HCT116 (cell line): ENCODE data around the gene HEATR3. TPM values are rescaled to one million over a fixed set of nuclear protein-coding genes. Genes with fewer than 3 reads are reported as not detected.

ENCODE experiments used
- ATAC-seq: fragments of 200-7000 bp; cut with Tn5 transposase; 2 replicates; pipeline ENCODE4 v1.9.1; 2020; ENCODE audit warnings: mild to moderate bottlenecking, moderate library complexity
- BruUV-seq: library from RNA; stranded (reverse); fragments of 400-500 nt; replicated peaks from 2 replicates; lab custom pipeline; 2021; lab: Mats Ljungman, UMichigan
- CTCF ChIA-PET: fragments of 300-600 bp; sonication (Branson Sonifier 250); formaldehyde crosslinking; loops from one replicate; lab custom pipeline; 2021; ENCODE audit warnings: antibody characterized with exemption; lab: Charles Lee
- POLR2A ChIA-PET: fragments of 300-600, 350-600 bp; sonication (Branson Sonifier 250); formaldehyde crosslinking; loops from one replicate; lab custom pipeline; 2021; ENCODE audit warnings: antibody characterized with exemption; lab: Charles Lee
- RAD21 ChIA-PET, 2 experiments: fragments of 300-600 bp; sonication (Branson Sonifier 250); formaldehyde crosslinking; loops; one replicate each; lab custom pipeline; 2023; ENCODE audit warnings: low total read pairs in 2 of 2; ENCODE audit not compliant: uncharacterized antibody in 2 of 2, unreplicated experiment in 2 of 2, low non-redundant PET in 1 of 2; lab: Charles Lee
- DNase-seq: peaks from one replicate; pipeline ENCODE4 v3.0.0-alpha.2; 2010; ENCODE audit warnings: low read depth, low spot score
- H2AFZ ChIP-seq: fragments of 200-600 bp; shearing (Covaris generic), sonication (generic); 2 replicates; pipeline ENCODE4 v1.6.1; 2017; ENCODE audit warnings: low read depth, mixed run types, mixed read lengths, antibody characterized with exemption, low read length; ENCODE audit not compliant: poor library complexity, severe bottlenecking
- H3K27ac ChIP-seq: 2 replicates; pipeline ENCODE4 v1.5.1; 2012; ENCODE audit warnings: low read depth, low read length
- H3K27me3 ChIP-seq: fragments of 200-600 bp; sonication (generic); 2 replicates; pipeline ENCODE4 v1.6.1; 2016; ENCODE audit warnings: mixed run types, low read length, mixed read lengths; ENCODE audit not compliant: insufficient read depth
- H3K36me3 ChIP-seq, 2 experiments: fragments of 200-500 bp in 1 of 2; fragments of 200-600 bp in 1 of 2; sonication (Bioruptor generic) in 1 of 2; sonication (generic) in 1 of 2; 2 replicates each; pipeline versions ENCODE4 v1.5.1 to v1.6.1; 2014 to 2016; ENCODE audit warnings: low read length in 2 of 2, inconsistent platforms in 1 of 2, mixed read lengths in 1 of 2, mixed run types in 1 of 2; ENCODE audit not compliant: insufficient read depth in 2 of 2, control insufficient read depth in 1 of 2
- H3K4me1 ChIP-seq, 2 experiments: fragments of 200-600 bp in 1 of 2; sonication (generic) in 1 of 2; 2 replicates each; pipeline versions ENCODE4 v1.5.1 to v1.6.1; 2012 to 2017; ENCODE audit warnings: low read length in 2 of 2, inconsistent platforms in 1 of 2, mild to moderate bottlenecking in 1 of 2, mixed read lengths in 1 of 2, mixed run types in 1 of 2, moderate library complexity in 1 of 2; ENCODE audit not compliant: insufficient read depth in 2 of 2, control insufficient read depth in 1 of 2
- H3K4me2 ChIP-seq: fragments of 200-600 bp; sonication (generic); 2 replicates; pipeline ENCODE4 v1.6.1; 2017; ENCODE audit warnings: mixed run types, low read length, mixed read lengths
- H3K4me3 ChIP-seq, 2 experiments: fragments of 200-600 bp in 1 of 2; sonication (generic) in 1 of 2; replicated peaks in 1 of 2; 2 replicates each; pipeline ENCODE4 v1.5.1; 2011 to 2016; ENCODE audit warnings: low read length in 2 of 2, control low read depth in 1 of 2, low read depth in 1 of 2, mild to moderate bottlenecking in 1 of 2, mixed read lengths in 1 of 2, mixed run types in 1 of 2
- H3K79me2 ChIP-seq: fragments of 200-600 bp; sonication (generic); 2 replicates; pipeline ENCODE4 v1.6.1; 2017; ENCODE audit warnings: mild to moderate bottlenecking, mixed run types, low read length, moderate library complexity, mixed read lengths; ENCODE audit not compliant: insufficient read depth
- H3K9ac ChIP-seq: fragments of 200-600 bp; sonication (generic); 2 replicates; pipeline ENCODE4 v1.6.1; 2016; ENCODE audit warnings: low read length, mixed read lengths
- H3K9me2 ChIP-seq: fragments of 200-600 bp; sonication (generic), shearing (Covaris generic); 2 replicates; pipeline ENCODE4 v1.6.1; 2017; ENCODE audit warnings: mixed run types, mild to moderate bottlenecking, moderate library complexity; ENCODE audit not compliant: insufficient read depth
- H3K9me3 ChIP-seq, 2 experiments: fragments of 200-500 bp in 1 of 2; fragments of 200-600 bp in 1 of 2; sonication (Bioruptor generic) in 1 of 2; sonication (generic) in 1 of 2; 2 replicates each; pipeline ENCODE4 v1.6.1; 2014 to 2017; ENCODE audit warnings: low read length in 2 of 2, mixed read lengths in 2 of 2, inconsistent platforms in 1 of 2, low read depth in 1 of 2, mild to moderate bottlenecking in 1 of 2, mixed run types in 1 of 2, moderate library complexity in 1 of 2; ENCODE audit not compliant: control insufficient read depth in 1 of 2, insufficient read depth in 1 of 2
- H4K20me1 ChIP-seq: fragments of 200-600 bp; sonication (generic), shearing (Covaris generic); 2 replicates; pipeline ENCODE4 v1.6.1; 2017; ENCODE audit warnings: mixed run types, mild to moderate bottlenecking, moderate library complexity; ENCODE audit not compliant: insufficient read depth
- CEBPB ChIP-seq: IDR thresholded peaks from 2 replicates; pipeline ENCODE4 v1.6.1; 2012; ENCODE audit warnings: low read depth
- CTCF ChIP-seq, 3 experiments: fragments of 200-600 bp in 1 of 3; sonication (generic) in 1 of 3; IDR thresholded peaks in 2 of 3; conservative IDR thresholded peaks in 1 of 3; 2 replicates each; pipeline ENCODE4 v1.5.1; 2012 to 2017; ENCODE audit warnings: low read depth in 2 of 3, low read length in 2 of 3, antibody characterized with exemption in 1 of 3, borderline replicate concordance in 1 of 3, control low read depth in 1 of 3, mild to moderate bottlenecking in 1 of 3, mixed read lengths in 1 of 3, mixed run types in 1 of 3, moderate library complexity in 1 of 3; ENCODE audit not compliant: insufficient read depth in 1 of 3
- EGR1 ChIP-seq: IDR thresholded peaks from 2 replicates; pipeline ENCODE4 v1.6.1; 2012; ENCODE audit warnings: low read depth
- ELF1 ChIP-seq: IDR thresholded peaks from 2 replicates; pipeline ENCODE4 v1.6.1; 2012; ENCODE audit warnings: low read depth, borderline replicate concordance
- POLR2A ChIP-seq: IDR thresholded peaks from 2 replicates; pipeline ENCODE4 v1.7.0; 2011; ENCODE audit warnings: borderline replicate concordance; ENCODE audit not compliant: insufficient read depth, insufficient read length; ENCODE audit errors: extremely low read depth
- RAD21 ChIP-seq: IDR thresholded peaks from 2 replicates; pipeline ENCODE4 v1.6.1; 2012; ENCODE audit warnings: low read depth, mild to moderate bottlenecking
- SP1 ChIP-seq: IDR thresholded peaks from 2 replicates; pipeline ENCODE4 v1.6.1; 2012; ENCODE audit warnings: low read depth
- SRF ChIP-seq: IDR thresholded peaks from 2 replicates; pipeline ENCODE4 v1.6.1; 2012; ENCODE audit warnings: low read depth
- ZNF274 ChIP-seq: fragments of 200-500 bp; sonication (Bioruptor generic); IDR thresholded peaks from 2 replicates; pipeline ENCODE4 v1.6.1; 2014; ENCODE audit warnings: mild to moderate bottlenecking, low read depth, low read length, inconsistent platforms
- intact Hi-C: fragments of 100-400 bp; cut with micrococcal nuclease; formaldehyde crosslinking; loops from 2 replicates; pipeline ENCODE4 v1.10.0; 2022
- total RNA-seq: library from RNA; stranded (reverse); gene quantifications from one replicate; pipeline ENCODE4 v1.2.1, GENCODE V29; 2021; ENCODE audit not compliant: unreplicated experiment
- TF ChIP-seq, protein P1 (sequence below): IDR thresholded peaks from 2 replicates; pipeline ENCODE4 v1.6.1; 2012

Gene HEATR3
- total RNA-seq, 1 experiment from 2014 or later: 16.3 TPM

DNA sequence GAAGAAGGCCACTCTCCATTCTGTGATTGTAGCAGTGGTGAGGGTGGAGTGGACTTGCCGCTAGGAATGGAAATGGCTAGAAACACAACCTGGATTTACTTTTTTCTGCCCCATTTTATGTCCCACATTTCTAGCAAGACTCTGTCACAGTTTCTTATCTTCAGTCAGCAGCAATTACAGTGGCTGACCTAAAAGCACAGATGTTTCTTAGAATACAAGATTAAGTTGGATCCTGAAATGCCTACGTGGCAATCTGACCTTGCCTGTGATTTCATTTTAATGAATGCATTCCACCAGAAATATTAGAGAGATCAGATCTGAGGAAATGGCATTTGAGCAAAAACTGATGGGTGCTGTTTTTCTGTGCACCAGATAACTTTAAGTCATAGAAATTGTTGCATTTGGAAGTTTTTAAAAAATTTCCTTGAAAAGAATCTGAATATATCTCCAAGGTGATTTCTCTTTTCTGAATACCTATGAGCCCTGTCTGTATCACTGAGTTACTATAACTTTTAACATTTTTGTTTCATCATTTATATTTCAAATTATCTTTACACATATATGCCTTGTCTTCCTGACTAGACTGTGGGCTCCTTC lies 5.4 kb downstream of the HEATR3 start:
- RAD21 ChIA-PET: no interaction called here
- intact Hi-C loops: no loop called here
- no peak overlapping the region for H3K4me3 ChIP-seq

More for the DNA sequence above, 5.4 kb downstream of the HEATR3 start:
- Histone ChIP-seq H3K9me3 (no peaks in the 10 kb centered on the region), H4K20me1 (no peaks in the 10 kb centered on the region), H3K27me3 (no peaks in the 10 kb centered on the region), H3K9me2 (no peaks in the 10 kb centered on the region), H3K36me3 (peaks cover 12 to 21% of the 10 kb centered on the region in 2 experiments), H3K79me2 (peaks cover 40% of the 10 kb centered on the region), H3K4me2 (no peak overlapping the region), H3K4me1 (peaks cover 0 to 10% of the 10 kb centered on the region in 2 experiments; a peak in 2 of 4 replicates), H3K27ac (no peak overlapping the region), H3K9ac (no peak overlapping the region), H2AFZ (no peak overlapping the region)
- POLR2A ChIA-PET: no interaction called here
- BruUV-seq: no TSS peak
- DNase-seq: no peak
- TF ChIP-seq EGR1 (no peak), CTCF (IDR thresholded peaks at IDR 0.05 in 2 of 3, conservative IDR thresholded peaks at IDR 0.05 in 1 of 3; ENCODE audit: borderline replicate concordance in 1 of 3, insufficient read depth in 1 of 3, low read depth in 2 of 3, low read length in 2 of 3) (no peak), POLR2A (no peak), ELF1 (no peak), CEBPB (no peak), ZNF274 (no peak), SP1 (no peak), RAD21 (no peak), SRF (no peak)
- TF ChIP-seq, protein P1, sequence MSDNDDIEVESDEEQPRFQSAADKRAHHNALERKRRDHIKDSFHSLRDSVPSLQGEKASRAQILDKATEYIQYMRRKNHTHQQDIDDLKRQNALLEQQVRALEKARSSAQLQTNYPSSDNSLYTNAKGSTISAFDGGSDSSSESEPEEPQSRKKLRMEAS: no peak
- no peak for ATAC-seq
- CTCF ChIA-PET: no interaction called here
